ENCODE results near the gene LDLRAD4. TPM values are rescaled to one million over a fixed set of nuclear protein-coding genes. Genes with fewer than 3 reads are reported as not detected.

Gene LDLRAD4
- total and polyA plus RNA-seq, 9 of the 15 experiments (the other 6 are each of a cell fraction or from before 2014, with no cell fraction given), result 0.01 TPM; not detected in 8

GRCh38 chr18:13524054-13524453 lies 305.5 kb downstream of the LDLRAD4 start (continued):
- TF ChIP-seq CBFA2T2 (conservative IDR thresholded peaks at IDR 0.05), result no peak
- no peak for TF ChIP-seq ZNF395 (CRISPR knock-in tag; IDR thresholded peaks at IDR 0.05)
- TF ChIP-seq TRIM25 (IDR thresholded peaks at IDR 0.05; ENCODE audit: borderline replicate concordance), result no peak
- TF ChIP-seq CBFB (CRISPR knock-in tag; IDR thresholded peaks at IDR 0.05), result no peak
- TF ChIP-seq ZNF589 (CRISPR knock-in tag; IDR thresholded peaks at IDR 0.05; ENCODE audit: low read depth), result no peak
- TF ChIP-seq POLR3G (IDR thresholded peaks at IDR 0.05; ENCODE audit: extremely low read depth, insufficient read length, insufficient replicate concordance), result no peak
- TF ChIP-seq ZBTB11 (CRISPR knock-in tag; IDR thresholded peaks at IDR 0.05), result no peak
- no peak for TF ChIP-seq ZBTB8A (IDR thresholded peaks at IDR 0.05; ENCODE audit: partially characterized antibody)
- TF ChIP-seq FOXK2 (conservative IDR thresholded peaks at IDR 0.05 in 1 of 2, IDR thresholded peaks at IDR 0.05 in 1 of 2; ENCODE audit: low read depth in 2 of 2), result no peak

Data from K562 (cell line).